ENCODE measurements around the gene TULP1. TPM values are rescaled to one million over a fixed set of nuclear protein-coding genes. Genes with fewer than 3 reads are reported as not detected.

The TULP1 gene
- total RNA-seq, 2 experiments from 2014 or later = not detected

DNA sequence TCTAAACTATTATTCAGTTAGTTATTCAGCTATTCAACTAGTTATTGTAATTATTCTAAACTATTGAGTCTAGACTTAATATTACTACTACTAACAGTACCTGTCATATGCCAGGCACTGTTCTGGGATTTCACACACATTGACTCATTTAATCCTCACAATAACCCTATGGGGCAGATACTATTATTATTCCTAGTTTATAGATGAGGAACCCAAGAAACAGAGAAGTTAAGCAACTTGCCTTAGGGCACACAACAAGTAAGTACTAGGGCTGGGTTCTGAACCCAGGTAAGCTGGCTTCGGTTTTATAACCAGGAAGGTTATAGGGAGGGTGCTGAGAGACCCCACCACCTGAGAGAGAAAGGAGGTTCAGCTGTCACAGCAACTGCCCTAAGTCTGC lies 23.6 kb downstream of the TULP1 start:
- ChIA-PET CTCF (no interaction called here), POLR2A (interaction anchor here (0.8 to 1.0 kb wide), 2 partner anchors 9 to 101 kb away, joined by 3 read pairs; no protein-coding TSS in a partner anchor)
- Histone ChIP-seq H3K9me3 (ENCODE audit: control insufficient read depth in 1 of 2, insufficient read depth in 1 of 2, low read length in 2 of 2) (no peaks in the 10 kb centered on the region), H3K4me3 (ENCODE audit: low read length) (no peak overlapping the region), H3K27me3 (ENCODE audit: control insufficient read depth in 1 of 2, insufficient read depth in 2 of 2, low read length in 2 of 2) (no peaks in the 10 kb centered on the region), H3K4me1 (ENCODE audit: insufficient read depth, low read length) (peaks cover 7% of the 10 kb centered on the region), H3K27ac (ENCODE audit: low read depth in 1 of 2, low read length in 2 of 2) (no peak overlapping the region), H3K36me3 (ENCODE audit: insufficient read depth, low read length) (no peaks in the 10 kb centered on the region)
- H3K9me3 Mint-ChIP-seq = no peaks in the 10 kb centered on the region
- DNase-seq (no peak), ATAC-seq (ENCODE audit: poor library complexity) (no peak)
- no peaks in the 10 kb centered on the region for H3K27me3 Mint-ChIP-seq
- no peak overlapping the region for H3K4me3 Mint-ChIP-seq
- peaks cover 12% of the 10 kb centered on the region for H3K4me1 Mint-ChIP-seq (ENCODE audit: low read depth)
- TF ChIP-seq CTCF (IDR thresholded peaks at IDR 0.05) = no peak
- intact Hi-C loops (cut with DNase I, micrococcal nuclease) = no loop called here
- H3K27ac Mint-ChIP-seq = no peak overlapping the region
- no peaks in the 10 kb centered on the region for H3K36me3 Mint-ChIP-seq (ENCODE audit: low read depth)

- Mint-ChIP-seq H3K4me3 (no peak overlapping the region), H3K27me3 (no peaks in the 10 kb centered on the region), H3K9me3 (no peaks in the 10 kb centered on the region), H3K36me3 (ENCODE audit: low read depth) (no peaks in the 10 kb centered on the region), H3K27ac (no peak overlapping the region), H3K4me1 (ENCODE audit: low read depth) (peaks cover 8% of the 10 kb centered on the region)
- H3K27me3 ChIP-seq (ENCODE audit: control insufficient read depth in 1 of 2, insufficient read depth in 2 of 2, low read length in 2 of 2) = no peaks in the 10 kb centered on the region
- intact Hi-C loops (cut with DNase I, micrococcal nuclease) = no loop called here
- no peaks in the 10 kb centered on the region for H3K36me3 ChIP-seq (ENCODE audit: insufficient read depth, low read length)
- peaks cover 3% of the 10 kb centered on the region for H3K4me1 ChIP-seq (ENCODE audit: insufficient read depth, low read length)
- no peak overlapping the region for H3K27ac ChIP-seq (ENCODE audit: low read depth in 1 of 2, low read length in 2 of 2)
- ChIA-PET CTCF (no interaction called here), POLR2A (interaction anchor here (0.8 to 1.0 kb wide), 2 partner anchors 10 to 102 kb away, joined by 3 read pairs; no protein-coding TSS in a partner anchor)
- TF ChIP-seq CTCF (IDR thresholded peaks at IDR 0.05) = no peak
- DNase-seq (no peak), ATAC-seq (ENCODE audit: poor library complexity) (no peak)
- no peaks in the 10 kb centered on the region for H3K9me3 ChIP-seq (ENCODE audit: control insufficient read depth in 1 of 2, insufficient read depth in 1 of 2, low read length in 2 of 2)
- H3K4me3 ChIP-seq (ENCODE audit: low read length) = no peak overlapping the region
Measured at GRCh38 chr6:35488517-35488862, 24.2 kb downstream of the TULP1 start.

- no peak for DNase-seq
- H3K27me3 Mint-ChIP-seq = no peaks in the 10 kb centered on the region
- Histone ChIP-seq H3K9me3 (ENCODE audit: control insufficient read depth in 1 of 2, insufficient read depth in 1 of 2, low read length in 2 of 2) (no peaks in the 10 kb centered on the region), H3K27ac (ENCODE audit: low read depth in 1 of 2, low read length in 2 of 2) (no peak overlapping the region), H3K4me1 (ENCODE audit: insufficient read depth, low read length) (peaks cover 3% of the 10 kb centered on the region), H3K36me3 (ENCODE audit: insufficient read depth, low read length) (no peaks in the 10 kb centered on the region), H3K27me3 (ENCODE audit: control insufficient read depth in 1 of 2, insufficient read depth in 2 of 2, low read length in 2 of 2) (no peaks in the 10 kb centered on the region), H3K4me3 (ENCODE audit: low read length) (no peak overlapping the region)
- H3K4me1 Mint-ChIP-seq (ENCODE audit: low read depth) = peaks cover 3% of the 10 kb centered on the region
- H3K4me3 Mint-ChIP-seq = no peak overlapping the region
- ATAC-seq (ENCODE audit: poor library complexity) = no peak
- H3K27ac Mint-ChIP-seq = no peak overlapping the region
- no peak for TF ChIP-seq CTCF (IDR thresholded peaks at IDR 0.05)
- no peaks in the 10 kb centered on the region for H3K9me3 Mint-ChIP-seq
- intact Hi-C loops (cut with DNase I, micrococcal nuclease) = no loop called here
- CTCF ChIA-PET = no interaction called here
- POLR2A ChIA-PET = no interaction called here
- no peaks in the 10 kb centered on the region for H3K36me3 Mint-ChIP-seq (ENCODE audit: low read depth)
Measured at GRCh38 chr6:35487658-35488516, 24.8 kb downstream of the TULP1 start.

All from CD4-positive, alpha-beta T cell (primary cell).